Non-pigmented ciliary epithelial cell (primary cell): ENCODE results near the gene ADAR.

Experiments
- DNase-seq: peaks from one replicate; pipeline ENCODE4 v3.0.0-alpha.2; 2010; ENCODE audit warnings: low read depth

The ADAR gene

GRCh38 chr1:154615411-154615810 lies 7.4 kb upstream of the ADAR start:
- DNase-seq = no peak

- DNase-seq = no peak
These were observed 6.9 kb upstream of the ADAR start for GRCh38 chr1:154614901-154615300.

DNA sequence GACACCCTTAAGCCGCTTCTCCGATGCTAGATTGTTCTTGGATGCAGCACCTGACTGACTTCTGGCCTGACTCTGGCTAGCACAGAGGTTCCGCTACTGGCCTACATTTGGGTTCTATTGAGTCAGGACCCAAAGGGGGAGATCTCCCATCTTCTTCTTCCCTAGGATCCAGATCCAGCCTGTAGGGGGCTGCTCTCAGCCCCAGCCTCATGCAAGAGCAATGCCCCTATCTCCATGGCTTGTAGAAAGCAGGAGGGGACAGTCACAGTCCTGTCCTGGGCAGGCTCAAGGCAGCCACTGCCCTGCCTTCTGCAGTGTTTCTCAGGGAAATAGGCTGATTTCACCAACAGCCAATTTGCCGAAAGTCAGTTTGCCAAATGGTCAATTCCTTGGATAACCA lies 6.3 kb upstream of the ADAR start:
- DNase-seq = no peak

GRCh38 chr1:154611150-154611862 lies 3.3 kb upstream of the ADAR start:
- DNase-seq = no peak

GRCh38 chr1:154609398-154610380 lies 1.7 kb upstream of the ADAR start:
- DNase-seq = no peak

DNA sequence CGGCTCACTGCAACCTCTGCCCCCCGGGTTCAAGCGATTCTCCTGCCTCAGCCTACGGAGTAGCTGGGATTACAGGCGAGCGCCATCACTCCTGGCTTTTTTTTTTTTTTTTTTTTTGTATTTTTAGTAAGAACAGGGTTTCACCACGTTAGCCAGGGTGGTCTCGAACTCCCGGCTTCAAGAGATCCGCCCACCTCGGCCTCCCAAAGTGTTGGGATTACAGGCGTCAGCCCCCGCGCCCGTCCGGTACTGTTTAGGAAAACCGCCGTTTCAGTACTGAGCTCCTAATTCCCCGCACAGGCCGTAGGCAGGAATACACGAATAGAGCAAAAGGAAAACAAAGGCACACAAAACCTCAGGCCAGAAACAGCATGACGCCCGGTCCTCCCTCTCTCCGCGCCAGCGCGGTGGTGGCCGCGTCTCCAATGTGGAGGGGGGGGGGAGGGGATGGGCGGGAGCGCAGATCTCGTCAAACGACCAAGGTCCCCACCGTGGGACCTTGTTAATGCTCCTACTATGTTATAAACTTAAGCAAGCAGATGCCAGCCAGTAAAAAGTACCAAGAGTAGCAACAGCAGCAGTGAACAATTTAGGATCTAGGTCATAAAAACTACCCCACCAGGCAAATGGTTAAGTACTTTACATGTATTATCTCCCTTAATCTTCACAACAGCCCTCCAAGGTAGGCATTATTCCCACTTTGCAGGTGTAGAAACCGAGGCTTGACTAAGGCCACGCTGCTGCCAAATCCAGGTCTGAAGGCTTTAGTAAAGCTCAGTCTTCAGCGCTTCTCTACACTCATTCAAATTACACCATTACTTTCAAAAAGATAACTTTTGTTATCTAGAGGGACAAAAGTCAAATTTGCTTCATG lies 648 bp upstream of the ADAR start:
- no peak for DNase-seq

GRCh38 chr1:154607106-154607608 lies 829 bp downstream of the ADAR start:
- no peak for DNase-seq

GRCh38 chr1:154605534-154605933 lies 2.5 kb downstream of the ADAR start:
- DNase-seq = no peak

DNA sequence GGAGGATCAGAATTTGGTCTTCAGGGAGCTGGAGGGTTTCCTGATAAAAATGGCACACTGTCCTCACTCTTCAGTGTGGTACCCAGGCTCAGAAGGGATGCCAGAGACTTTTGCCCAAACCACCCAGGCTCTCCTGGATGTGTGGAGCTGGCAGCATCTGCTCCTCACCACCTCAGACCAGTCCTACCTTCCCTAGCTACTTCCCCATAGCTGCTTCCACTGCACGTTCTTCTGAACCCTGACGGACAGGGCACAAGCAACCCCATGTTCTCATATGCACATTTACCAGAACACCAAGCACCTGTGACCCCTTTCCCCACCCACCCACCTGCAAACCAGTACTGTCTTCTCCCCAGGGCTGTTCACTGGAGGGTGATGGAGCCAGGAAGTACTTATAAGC lies 4.7 kb downstream of the ADAR start:
- DNase-seq = no peak

DNA sequence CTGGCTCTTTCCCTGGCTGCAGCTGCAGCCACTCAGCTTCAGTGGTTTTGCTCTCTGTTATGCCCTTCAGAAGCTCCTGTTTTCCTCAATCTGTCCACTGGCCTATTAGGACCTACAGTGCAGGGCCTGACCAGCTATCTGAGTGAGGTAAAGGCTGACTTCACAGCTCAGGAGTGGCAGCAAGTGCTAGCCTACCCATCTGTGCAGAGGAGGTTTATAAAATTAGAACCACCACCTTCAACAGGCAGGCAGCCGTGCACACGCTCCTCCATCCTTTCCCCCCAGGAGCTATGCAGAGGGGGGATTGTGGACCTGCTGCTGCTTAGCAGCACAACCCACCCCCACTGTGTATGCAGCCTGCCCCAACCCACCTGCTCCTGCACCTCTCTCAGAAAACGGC lies 8.3 kb downstream of the ADAR start:
- no peak for DNase-seq

GRCh38 chr1:154598871-154599635 lies 8.9 kb downstream of the ADAR start:
- no peak for DNase-seq

- DNase-seq = no peak
These were observed 12.4 kb downstream of the ADAR start for GRCh38 chr1:154595621-154596020.

DNA sequence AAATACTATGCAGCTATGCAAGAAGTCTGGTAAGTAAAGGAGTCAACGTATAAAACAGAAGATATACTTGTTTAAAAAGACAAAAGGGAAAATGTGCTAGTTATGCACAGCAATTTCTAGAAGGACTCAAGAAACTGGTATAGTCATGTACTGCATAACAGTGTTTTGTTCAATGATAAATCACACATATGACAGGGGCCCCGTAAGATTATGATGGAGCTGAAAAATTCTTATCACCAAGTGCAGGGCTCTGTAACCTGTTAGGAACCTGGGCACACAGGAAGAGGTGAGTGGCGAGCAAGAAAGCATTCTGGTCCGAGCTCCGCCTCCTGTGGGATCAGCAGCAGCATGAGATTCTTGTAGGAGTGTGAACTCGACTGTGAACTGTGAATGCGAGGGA lies 13.2 kb downstream of the ADAR start:
- no peak for DNase-seq

DNA sequence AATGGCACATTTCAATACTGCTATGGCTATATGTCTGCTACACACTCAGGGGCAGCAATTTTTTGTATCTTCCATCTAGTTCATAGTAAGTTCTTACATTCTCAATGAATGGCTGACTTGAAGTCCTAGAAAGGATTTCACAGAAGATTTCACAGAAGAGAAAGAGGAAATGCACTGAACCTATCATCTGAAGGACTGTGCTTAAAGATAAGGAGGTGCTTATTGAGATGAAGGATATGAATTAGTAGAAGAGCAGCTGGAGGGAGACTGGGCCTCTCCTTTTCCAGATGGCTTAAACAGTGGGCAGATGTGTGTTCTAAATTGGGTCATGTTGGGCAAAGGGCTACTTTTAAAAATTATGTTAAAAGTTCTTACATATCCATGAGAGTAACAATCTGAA lies 14.6 kb downstream of the ADAR start:
- DNase-seq = no peak

GRCh38 chr1:154591206-154591605 lies 16.8 kb downstream of the ADAR start:
- no peak for DNase-seq

DNA sequence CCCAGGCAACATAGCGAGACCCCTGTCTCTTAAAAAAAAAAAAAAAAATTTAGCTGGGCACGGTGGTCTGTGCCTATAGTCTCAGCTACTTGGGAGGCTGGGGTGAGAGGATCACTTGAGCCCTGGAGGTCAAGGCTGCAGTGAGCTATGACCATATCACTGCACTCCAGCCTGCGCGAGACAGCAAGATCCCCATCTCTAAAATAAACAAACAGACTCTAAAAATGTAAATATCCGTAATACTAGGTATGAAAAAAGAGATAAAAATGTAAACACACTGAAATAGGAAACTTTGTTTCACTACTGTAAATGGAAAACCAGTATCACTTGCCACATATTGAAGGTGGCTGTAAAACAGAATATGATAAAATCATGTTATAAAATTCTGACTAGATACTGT lies 17.2 kb downstream of the ADAR start:
- DNase-seq = no peak

GRCh38 chr1:154589780-154590179 lies 18.2 kb downstream of the ADAR start:
- DNase-seq = no peak

DNA sequence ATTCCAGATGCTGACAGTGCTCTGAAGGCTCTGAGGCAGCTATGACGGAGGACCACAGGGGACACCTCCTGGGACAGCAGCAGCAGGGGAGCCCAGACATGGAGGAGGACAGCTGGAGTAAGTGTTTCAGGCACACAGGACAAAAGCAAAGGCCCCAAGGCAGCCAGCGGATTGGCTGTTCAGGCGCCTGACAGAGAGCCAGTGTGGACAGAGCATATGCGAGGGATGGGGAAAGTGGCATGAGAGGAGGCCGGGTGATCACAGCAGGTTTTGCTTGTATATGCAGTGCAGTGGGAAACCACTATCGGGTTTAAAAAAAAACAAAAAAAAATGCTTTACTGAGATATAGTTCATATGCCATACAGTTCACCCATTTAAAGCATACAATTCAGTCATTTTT lies 21.3 kb downstream of the ADAR start:
- no peak for DNase-seq

DNA sequence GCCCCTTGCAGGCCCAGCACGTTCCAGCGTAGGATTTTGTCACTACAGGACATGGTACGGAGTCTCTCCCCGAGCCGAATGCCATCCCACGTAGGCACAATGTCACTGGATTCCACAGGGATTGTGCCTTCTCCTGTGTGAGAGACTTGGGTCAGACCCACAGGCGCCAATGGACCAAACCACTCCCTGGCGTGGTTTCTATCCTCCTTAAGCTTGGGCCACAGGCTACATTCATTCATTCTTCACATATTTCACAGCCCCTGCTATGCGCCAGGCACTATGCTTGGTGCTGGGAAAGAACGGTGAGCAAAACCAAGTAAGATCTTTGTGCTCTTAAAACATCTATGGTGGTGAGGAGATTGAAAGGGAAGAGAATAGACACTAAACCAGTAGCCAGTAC lies 21.8 kb downstream of the ADAR start:
- no peak for DNase-seq

DNA sequence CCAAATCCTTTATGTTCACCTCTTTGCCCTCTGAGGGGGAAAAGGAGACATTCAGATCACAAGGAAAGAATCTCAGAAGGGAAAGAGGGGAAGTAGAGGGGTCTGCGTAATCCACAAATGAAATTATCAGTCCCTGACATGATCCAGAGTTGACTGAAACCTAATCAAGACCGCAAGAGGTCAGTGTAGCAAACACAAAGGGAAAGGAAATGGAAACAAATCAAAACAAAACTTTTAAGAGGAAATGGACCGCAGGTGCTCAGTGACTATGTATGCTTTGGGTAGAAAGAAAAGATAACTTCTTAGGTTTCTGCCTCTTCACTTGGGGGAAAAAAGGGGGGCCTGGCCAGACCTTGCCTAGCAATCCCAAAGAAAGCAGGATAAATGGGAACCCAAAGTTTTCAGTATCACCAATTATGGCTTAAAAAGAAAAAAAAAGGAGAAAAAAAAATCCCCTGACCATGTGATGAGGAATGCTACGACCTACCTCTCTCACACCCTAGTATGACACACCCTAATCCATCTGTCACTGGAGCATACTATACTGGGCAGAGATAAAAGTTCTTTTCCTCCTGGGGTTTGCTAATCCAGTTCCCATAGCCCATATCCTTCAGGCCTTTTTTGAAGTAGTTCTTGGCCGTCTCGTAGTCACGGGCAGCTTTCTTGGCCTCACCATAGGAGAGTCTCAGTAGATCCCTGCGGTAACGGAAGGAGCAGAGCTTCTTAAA lies 23.6 kb downstream of the ADAR start:
- no peak for DNase-seq

GRCh38 chr1:154583773-154584172 lies 24.2 kb downstream of the ADAR start:
- DNase-seq = no peak
